Stomach (tissue), 9 donors: ENCODE results near the gene EPB41. TPM values are rescaled to one million over a fixed set of nuclear protein-coding genes. Genes with fewer than 3 reads are reported as not detected.

Experiments used
- DNase-seq, 2 donors: peaks; one replicate each; pipeline versions ENCODE4 v3.0.0 to v3.0.0-alpha.2; 2013 to 2019
- H3K27ac ChIP-seq, 5 donors: fragments of 200-600 bp in 4 of 5; sonication (generic) in 4 of 5; one replicate each; pipeline ENCODE4 v1.5.1; 2013 to 2019; ENCODE audit warnings: mild to moderate bottlenecking in 1 of 5, moderate library complexity in 1 of 5
- H3K27me3 ChIP-seq, 3 donors: fragments of 200-600 bp; sonication (generic); one replicate each; pipeline ENCODE4 v1.5.1; 2017 to 2019; ENCODE audit warnings: mixed run types in 1 of 3
- H3K36me3 ChIP-seq, 4 donors: fragments of 200-600 bp; sonication (generic); 1 replicate in 3 of 4; 2 replicates in 1 of 4; pipeline ENCODE4 v1.5.1; 2016 to 2019
- H3K4me1 ChIP-seq, 4 donors: fragments of 200-600 bp; sonication (generic); one replicate each; pipeline ENCODE4 v1.5.1; 2016 to 2019
- H3K4me3 ChIP-seq, 4 donors: fragments of 200-600 bp; sonication (generic) in 3 of 4; one replicate each; pipeline ENCODE4 v1.5.1; 2016 to 2019; ENCODE audit warnings: mild to moderate bottlenecking in 1 of 4
- H3K9me3 ChIP-seq, 4 donors: fragments of 200-600 bp; sonication (generic); one replicate each; pipeline ENCODE4 v1.5.1; 2016 to 2019
- EP300 ChIP-seq: sonication (generic); formaldehyde crosslinking; IDR thresholded peaks from one replicate; pipeline ENCODE4 v1.6.1; 2017; ENCODE audit warnings: antibody characterized with exemption
- POLR2A ChIP-seq, 4 donors: fragments of 450-650 bp; IDR thresholded peaks; one replicate each; pipeline ENCODE4 v1.6.1; 2016; ENCODE audit warnings: antibody characterized with exemption in 4 of 4, control low read depth in 2 of 4, mild to moderate bottlenecking in 1 of 4, moderate library complexity in 1 of 4
- POLR2AphosphoS5 ChIP-seq, 3 donors: sonication (generic); formaldehyde crosslinking; IDR thresholded peaks; one replicate each; pipeline ENCODE4 v1.6.1; 2016; ENCODE audit warnings: antibody characterized with exemption in 3 of 3
- WGBS, 5 donors: extraction: QIAGEN DNeasy Blood & Tissue Kit in 3 of 5; methylation state at CpG; one replicate each; pipeline versions ENCODE4 v1.1.5 to v1.1.7; 2013 to 2018; 5-methylcytosine and 5-hydroxymethylcytosine counted together
- intact Hi-C: fragments of 100-400 bp; cut with DNase I; formaldehyde crosslinking; loops from one replicate; pipeline ENCODE4 v1.15.1; 2023; ENCODE audit warnings: low total_unique reads
- polyA plus RNA-seq, 3 donors: library from polyadenylated mRNA; stranded (reverse); fragments of 200-250 nt; gene quantifications; one replicate each; pipeline ENCODE4 v1.2.3, GENCODE V29; 2013
- total RNA-seq, 5 donors: library from RNA; depleted of rRNA; stranded (reverse); fragments of >200 nt; gene quantifications; one replicate each; pipeline versions ENCODE4 v1.1.0 to v1.2.3, GENCODE V29; 2014 to 2016
- TF ChIP-seq, protein P1 (sequence below), 7 experiments: fragments of 450-650 bp in 4 of 7; fragments of 200-600 bp in 3 of 7; sonication (generic) in 3 of 7; IDR thresholded peaks; one replicate each; pipeline ENCODE4 v1.5.1; 2016 to 2019; ENCODE audit warnings: antibody characterized with exemption in 7 of 7, control low read depth in 2 of 7, mild to moderate bottlenecking in 1 of 7
- donor health status: healthy with polysubstance abuse.
- donor health status: Bipolar disorder and iron deficiency.
- donor health status: healthy.

EPB41 gene
- total and polyA plus RNA-seq, 8 donors, result 6.4 to 112 (median 48.1) TPM

DNA sequence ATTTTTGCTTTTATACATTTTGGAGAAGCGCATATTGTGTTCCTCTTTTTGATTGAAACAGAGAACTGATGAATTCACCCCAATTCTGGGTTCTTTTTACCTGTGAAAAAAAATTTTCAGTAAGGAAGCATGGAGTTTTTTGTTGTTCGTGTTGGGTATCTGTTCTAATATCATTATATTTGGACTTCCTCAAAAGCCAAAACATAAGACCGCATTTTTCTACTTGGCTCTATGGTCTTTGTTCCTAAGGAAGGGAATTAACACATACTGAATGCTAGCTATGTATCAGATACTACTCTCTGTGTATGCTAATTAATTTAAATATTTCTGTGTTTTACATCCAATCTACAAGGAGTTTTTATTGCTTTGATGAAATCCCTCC is 12.9 kb downstream of the EPB41 start:
- Histone ChIP-seq H3K27ac (peak overlapping the region in 4 of 5 donors; percentile 47 to 78 (median 62)), H3K27me3 (no peaks in the 10 kb centered on the region), H3K9me3 (no peaks in the 10 kb centered on the region), H3K4me1 (peaks cover 16 to 37% (median 25%) of the 10 kb centered on the region in 4 donors), H3K36me3 (no peaks in the 10 kb centered on the region), H3K4me3 (no peak overlapping the region)
- TF ChIP-seq, protein P1, sequence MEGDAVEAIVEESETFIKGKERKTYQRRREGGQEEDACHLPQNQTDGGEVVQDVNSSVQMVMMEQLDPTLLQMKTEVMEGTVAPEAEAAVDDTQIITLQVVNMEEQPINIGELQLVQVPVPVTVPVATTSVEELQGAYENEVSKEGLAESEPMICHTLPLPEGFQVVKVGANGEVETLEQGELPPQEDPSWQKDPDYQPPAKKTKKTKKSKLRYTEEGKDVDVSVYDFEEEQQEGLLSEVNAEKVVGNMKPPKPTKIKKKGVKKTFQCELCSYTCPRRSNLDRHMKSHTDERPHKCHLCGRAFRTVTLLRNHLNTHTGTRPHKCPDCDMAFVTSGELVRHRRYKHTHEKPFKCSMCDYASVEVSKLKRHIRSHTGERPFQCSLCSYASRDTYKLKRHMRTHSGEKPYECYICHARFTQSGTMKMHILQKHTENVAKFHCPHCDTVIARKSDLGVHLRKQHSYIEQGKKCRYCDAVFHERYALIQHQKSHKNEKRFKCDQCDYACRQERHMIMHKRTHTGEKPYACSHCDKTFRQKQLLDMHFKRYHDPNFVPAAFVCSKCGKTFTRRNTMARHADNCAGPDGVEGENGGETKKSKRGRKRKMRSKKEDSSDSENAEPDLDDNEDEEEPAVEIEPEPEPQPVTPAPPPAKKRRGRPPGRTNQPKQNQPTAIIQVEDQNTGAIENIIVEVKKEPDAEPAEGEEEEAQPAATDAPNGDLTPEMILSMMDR (IDR thresholded peaks at IDR 0.05), result no peak
- TF ChIP-seq EP300, result no peak
- TF ChIP-seq POLR2AphosphoS5 (IDR thresholded peaks at IDR 0.05), result no peak
- TF ChIP-seq POLR2A (IDR thresholded peaks at IDR 0.05), result no peak
- intact Hi-C loops, result no loop called here
- WGBS, 5 donors, result 46 to 66% (median 56%) methylated on average over 3 of the region's 3 CpGs
- no peak for DNase-seq

DNA sequence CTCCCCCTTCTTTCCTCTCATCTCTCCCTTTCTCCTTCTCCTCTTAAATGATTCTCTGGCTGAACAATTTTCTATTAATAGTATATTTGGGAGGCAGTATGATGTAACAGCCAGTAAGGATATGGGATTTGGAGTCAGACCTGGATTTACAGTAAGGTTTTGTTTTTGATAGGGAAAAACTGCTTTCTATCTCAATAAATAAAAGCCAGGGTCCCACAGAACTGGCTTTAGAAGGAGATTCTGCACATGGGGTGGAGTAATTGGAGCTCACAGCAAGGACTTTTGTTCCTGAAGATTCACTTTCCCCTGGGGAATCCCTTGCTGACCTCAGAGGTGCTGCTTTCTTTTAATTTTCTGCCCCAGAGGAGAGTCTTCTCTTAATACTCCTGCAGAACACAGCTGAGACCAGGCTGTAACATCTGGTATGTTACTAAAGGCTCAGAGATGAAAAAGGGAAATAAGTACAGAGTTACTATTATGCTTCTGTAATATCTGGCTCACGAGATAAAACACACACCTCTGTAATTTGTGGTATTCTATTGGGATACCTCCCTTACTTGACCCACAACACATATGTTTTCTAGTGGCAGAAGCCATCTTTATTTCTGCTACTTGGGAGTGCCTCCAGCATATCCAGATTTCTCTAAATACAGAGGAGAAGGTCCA is 13.4 kb downstream of the EPB41 start:
- Histone ChIP-seq H3K36me3 (no peaks in the 10 kb centered on the region), H3K27me3 (no peaks in the 10 kb centered on the region), H3K4me1 (peaks cover 16 to 37% (median 25%) of the 10 kb centered on the region in 4 donors), H3K4me3 (no peak overlapping the region), H3K9me3 (no peaks in the 10 kb centered on the region), H3K27ac (peak overlapping the region; percentile 47 to 78 (median 65))
- 14 to 38% (median 29%) methylated on average over 1 of the region's 1 CpG for WGBS, 5 donors
- DNase-seq, result peak in 1 of 2 donors; percentile 33
- TF ChIP-seq POLR2A (IDR thresholded peaks at IDR 0.05) (no peak), EP300 (no peak), POLR2AphosphoS5 (IDR thresholded peaks at IDR 0.05) (no peak)
- intact Hi-C loops, result no loop called here

DNA sequence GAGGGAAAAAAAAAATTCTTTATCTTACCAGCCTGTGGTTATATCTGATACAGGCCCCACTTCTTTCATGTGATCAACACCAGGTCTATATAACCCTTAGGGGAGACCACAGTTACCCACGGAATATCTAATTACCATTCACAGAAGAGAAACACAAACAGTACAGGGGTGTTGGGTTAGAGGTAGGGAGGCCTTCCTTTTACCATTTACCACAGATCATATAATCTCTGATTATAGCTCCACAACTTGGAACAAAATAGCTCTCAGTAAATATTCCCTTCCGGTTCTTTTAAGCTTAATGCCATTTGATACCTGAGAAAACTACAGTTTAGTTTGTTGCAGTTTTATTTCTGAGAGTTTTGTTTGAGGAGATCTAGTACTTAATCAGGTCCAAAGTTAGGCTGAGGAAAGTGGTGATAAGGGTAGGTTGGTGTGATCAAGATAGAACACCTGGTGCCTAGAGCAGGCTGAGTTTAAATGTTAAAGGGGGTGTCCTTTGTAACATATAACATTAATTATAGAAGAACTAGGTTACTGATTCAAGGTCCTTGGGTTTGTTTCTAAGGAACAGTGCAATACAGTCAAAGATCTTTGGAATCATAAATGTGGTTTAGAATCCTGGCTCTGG is 14.1 kb downstream of the EPB41 start:
- WGBS, 5 donors, result 12 to 37% (median 31%) methylated on average over 2 of the region's 2 CpGs
- no peak for TF ChIP-seq POLR2A (IDR thresholded peaks at IDR 0.05)
- no peak for TF ChIP-seq POLR2AphosphoS5 (IDR thresholded peaks at IDR 0.05)
- TF ChIP-seq, protein P1 (IDR thresholded peaks at IDR 0.05), result no peak
- no peaks in the 10 kb centered on the region for H3K36me3 ChIP-seq
- intact Hi-C loops, result no loop called here
- H3K9me3 ChIP-seq, result no peaks in the 10 kb centered on the region
- H3K27ac ChIP-seq, result peak overlapping the region in 4 of 5 donors; percentile 47 to 78 (median 62)
- no peaks in the 10 kb centered on the region for H3K27me3 ChIP-seq
- peaks cover 16 to 37% (median 25%) of the 10 kb centered on the region in 4 donors for H3K4me1 ChIP-seq
- peak in 1 of 2 donors; percentile 4 for DNase-seq
- H3K4me3 ChIP-seq, result no peak overlapping the region

DNA sequence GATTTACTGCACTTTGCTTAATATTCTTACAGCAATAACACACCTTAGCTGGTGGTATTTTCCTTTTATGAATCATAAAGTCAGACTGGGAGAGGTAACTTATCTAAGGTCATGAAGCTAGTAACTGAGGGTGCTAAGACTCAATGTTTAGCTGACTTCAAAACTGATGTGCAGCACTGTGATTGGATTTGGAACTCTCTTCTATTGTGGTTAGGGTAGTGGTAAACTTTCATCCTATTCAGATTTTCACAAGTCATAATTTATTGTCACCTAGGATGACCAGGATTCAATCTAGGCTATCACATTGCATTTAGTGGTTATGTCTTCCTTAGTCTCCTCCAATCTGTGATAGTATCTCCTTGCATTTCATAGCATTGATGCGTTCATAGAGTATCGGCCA is 18.9 kb downstream of the EPB41 start:
- Histone ChIP-seq H3K27ac (no peak overlapping the region), H3K36me3 (no peaks in the 10 kb centered on the region), H3K9me3 (no peaks in the 10 kb centered on the region), H3K27me3 (no peaks in the 10 kb centered on the region), H3K4me3 (no peak overlapping the region), H3K4me1 (peaks cover 0 to 14% (median 5%) of the 10 kb centered on the region in 4 donors)
- 84 to 98% (median 93%) methylated on average over 2 of the region's 2 CpGs for WGBS, 5 donors
- intact Hi-C loops, result no loop called here
- TF ChIP-seq POLR2A (IDR thresholded peaks at IDR 0.05), result no peak
- no peak for TF ChIP-seq EP300
- TF ChIP-seq POLR2AphosphoS5 (IDR thresholded peaks at IDR 0.05), result no peak
- TF ChIP-seq, protein P1 (IDR thresholded peaks at IDR 0.05), result no peak
- DNase-seq, result no peak

DNA sequence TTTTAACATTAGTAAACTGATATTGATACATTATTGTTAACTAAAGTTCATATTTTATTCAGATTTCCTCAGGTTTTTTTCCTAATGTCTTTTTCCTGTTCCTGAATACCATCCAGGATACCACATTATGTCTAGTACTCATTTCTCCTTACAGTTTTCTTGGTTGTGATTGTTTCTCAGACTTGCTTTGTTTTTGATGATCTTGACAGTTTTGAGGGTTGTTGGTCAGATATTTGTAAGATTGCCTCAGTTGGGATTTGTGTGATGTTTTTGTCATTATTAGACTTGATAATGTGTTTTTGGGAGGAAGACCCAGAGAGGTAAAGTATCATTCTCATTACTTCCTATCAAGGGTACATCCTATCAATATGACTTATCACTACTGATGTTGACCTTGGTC is 19.5 kb downstream of the EPB41 start:
- TF ChIP-seq, protein P1 (IDR thresholded peaks at IDR 0.05), result no peak
- no peak for TF ChIP-seq POLR2AphosphoS5 (IDR thresholded peaks at IDR 0.05)
- no peak for TF ChIP-seq POLR2A (IDR thresholded peaks at IDR 0.05)
- TF ChIP-seq EP300, result no peak
- Histone ChIP-seq H3K27me3 (no peaks in the 10 kb centered on the region), H3K36me3 (no peaks in the 10 kb centered on the region), H3K9me3 (no peaks in the 10 kb centered on the region), H3K27ac (no peak overlapping the region), H3K4me3 (no peak overlapping the region), H3K4me1 (peaks cover 0 to 7% (median 1%) of the 10 kb centered on the region in 4 donors)
- intact Hi-C loops, result no loop called here
- no peak for DNase-seq
